Neuron (in vitro differentiated cells): ENCODE data around the gene TVP23B.
"Not testable (repeated sequence)": the region's sequence is repeated elsewhere in the genome, so short reads cannot be mapped to it uniquely, and the experiment has no call there.

Experiments
- H2AFZ ChIP-seq: one replicate; pipeline ENCODE4 v1.6.1; 2013; ENCODE audit warnings: low read depth, mild to moderate bottlenecking, inconsistent platforms, low read length, moderate library complexity
- H3K27me3 ChIP-seq: one replicate; pipeline ENCODE4 v1.6.1; 2013; ENCODE audit warnings: low read length; ENCODE audit not compliant: insufficient read depth
- H3K36me3 ChIP-seq: one replicate; pipeline ENCODE4 v1.6.1; 2013; ENCODE audit warnings: low read length; ENCODE audit not compliant: insufficient read depth
- H3K4me1 ChIP-seq: one replicate; pipeline ENCODE4 v1.6.1; 2013; ENCODE audit warnings: low read length; ENCODE audit not compliant: insufficient read depth
- H3K4me3 ChIP-seq: 2 replicates; pipeline ENCODE4 v1.5.1; 2013; ENCODE audit warnings: mild to moderate bottlenecking, low read length, moderate library complexity
- H3K9me3 ChIP-seq: one replicate; pipeline ENCODE4 v1.6.1; 2013; ENCODE audit warnings: low read length

The TVP23B gene

GRCh38 chr17:18758344-18758743 lies 22.6 kb upstream of the TVP23B start:
- H3K4me1 ChIP-seq, H3K4me3 ChIP-seq, H3K9me3 ChIP-seq, H3K36me3 ChIP-seq, H2AFZ ChIP-seq, H3K27me3 ChIP-seq: not testable (repeated sequence)

GRCh38 chr17:18760221-18760620 lies 20.8 kb upstream of the TVP23B start:
- not testable (repeated sequence) for H3K4me1 ChIP-seq, H3K9me3 ChIP-seq, H2AFZ ChIP-seq, H3K4me3 ChIP-seq, H3K36me3 ChIP-seq, H3K27me3 ChIP-seq

DNA sequence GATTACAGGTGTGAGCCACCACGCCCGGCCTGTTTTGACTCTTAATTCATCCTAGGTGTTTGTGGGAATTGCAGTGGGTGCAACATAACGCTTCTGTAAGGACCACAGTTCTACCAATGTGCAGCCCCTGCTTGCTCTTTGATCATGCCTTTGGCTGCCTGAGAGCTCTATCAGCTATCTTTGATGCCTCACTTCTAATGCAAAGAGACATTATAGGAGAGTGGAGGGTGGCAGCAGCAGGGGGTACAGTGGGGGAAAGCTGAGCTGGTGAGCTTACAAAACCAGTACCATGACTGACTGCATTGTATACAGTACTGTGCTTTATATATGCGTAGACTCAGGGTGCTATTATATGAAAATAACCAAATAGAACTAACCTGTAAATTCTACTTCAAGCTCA lies 10.4 kb upstream of the TVP23B start:
- not testable (repeated sequence) for H2AFZ ChIP-seq, H3K9me3 ChIP-seq, H3K36me3 ChIP-seq, H3K4me3 ChIP-seq, H3K27me3 ChIP-seq, H3K4me1 ChIP-seq

GRCh38 chr17:18771066-18771465 lies 9.9 kb upstream of the TVP23B start:
- H3K4me3 ChIP-seq, H3K9me3 ChIP-seq, H3K27me3 ChIP-seq, H2AFZ ChIP-seq, H3K4me1 ChIP-seq, H3K36me3 ChIP-seq: not testable (repeated sequence)

DNA sequence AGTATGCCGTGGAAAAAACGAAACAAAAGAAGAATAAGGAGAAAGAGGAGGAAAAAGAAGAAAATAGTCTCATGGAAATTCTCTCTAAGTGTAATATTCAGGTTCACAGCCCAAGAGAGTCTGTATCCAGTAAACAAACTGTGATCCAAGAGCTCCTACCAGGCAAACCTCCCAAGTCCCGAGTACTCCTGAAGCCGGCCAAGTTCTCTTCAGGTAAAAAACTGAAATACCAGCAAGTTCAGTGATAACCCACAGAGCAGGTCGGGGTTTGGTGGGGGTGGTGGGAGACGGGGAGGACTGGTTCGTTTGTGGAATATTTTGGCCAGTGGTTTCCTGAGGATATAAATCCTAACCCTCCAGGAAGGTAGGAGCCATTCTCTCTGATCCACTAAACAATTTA lies 8.5 kb upstream of the TVP23B start:
- H3K4me3 ChIP-seq: no peak overlapping the region
- no peaks in the 10 kb centered on the region for H3K9me3 ChIP-seq
- H3K36me3 ChIP-seq: no peaks in the 10 kb centered on the region
- H3K4me1 ChIP-seq: no peaks in the 10 kb centered on the region
- H3K27me3 ChIP-seq: no peaks in the 10 kb centered on the region
- no peak overlapping the region for H2AFZ ChIP-seq

GRCh38 chr17:18781805-18782204 lies 822 bp downstream of the TVP23B start:
- H3K9me3 ChIP-seq, H3K36me3 ChIP-seq, H3K27me3 ChIP-seq, H2AFZ ChIP-seq, H3K4me1 ChIP-seq: not testable (repeated sequence)
- peak overlapping the region; percentile 55 for H3K4me3 ChIP-seq

DNA sequence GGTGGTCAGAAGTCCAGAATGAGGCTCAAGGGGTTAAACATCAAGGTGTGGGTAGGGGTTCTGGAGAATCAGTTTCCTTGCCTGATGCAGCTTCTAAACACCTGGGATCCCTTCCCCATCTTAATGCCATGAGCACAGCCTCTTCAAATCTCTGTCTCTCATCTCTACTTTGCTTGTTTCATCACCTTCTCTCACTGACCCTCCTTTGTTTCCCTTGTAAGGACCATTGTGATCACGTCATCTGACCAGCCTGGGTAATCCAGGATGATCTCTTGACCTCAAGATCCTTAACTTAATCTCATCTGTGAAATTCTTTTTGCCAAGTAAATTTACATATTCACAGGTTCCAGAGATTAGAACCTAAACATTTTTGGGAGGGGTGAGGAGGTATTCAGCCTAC lies 5.0 kb downstream of the TVP23B start:
- not testable (repeated sequence) for H3K4me3 ChIP-seq, H3K27me3 ChIP-seq

DNA sequence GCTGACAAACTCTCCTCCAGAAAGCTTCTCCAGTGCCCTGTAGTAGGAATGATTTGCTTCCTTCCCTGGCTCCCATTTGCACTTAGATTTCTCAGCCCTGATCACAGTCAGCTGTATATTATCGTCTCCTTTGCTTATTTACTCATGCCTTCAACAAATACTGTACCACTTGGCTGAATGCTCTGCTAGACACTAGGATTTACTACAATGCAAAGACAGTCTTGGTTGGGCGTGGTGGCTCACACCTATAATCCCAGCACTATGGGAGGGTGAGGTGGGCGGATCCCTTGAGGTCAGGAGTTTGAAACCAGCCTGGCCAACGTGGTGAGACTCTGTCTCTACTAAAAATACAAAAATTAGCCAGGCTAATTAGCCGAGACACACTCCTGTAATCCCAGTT lies 5.9 kb downstream of the TVP23B start:
- H3K4me1 ChIP-seq, H3K4me3 ChIP-seq, H2AFZ ChIP-seq, H3K27me3 ChIP-seq, H3K9me3 ChIP-seq, H3K36me3 ChIP-seq: not testable (repeated sequence)

More for the DNA sequence above, 5.0 kb downstream of the TVP23B start:
- H3K36me3 ChIP-seq, H3K4me1 ChIP-seq, H3K9me3 ChIP-seq, H2AFZ ChIP-seq: not testable (repeated sequence)

GRCh38 chr17:18791402-18791801 lies 10.4 kb downstream of the TVP23B start:
- H2AFZ ChIP-seq, H3K36me3 ChIP-seq, H3K4me3 ChIP-seq, H3K4me1 ChIP-seq, H3K9me3 ChIP-seq, H3K27me3 ChIP-seq: not testable (repeated sequence)

GRCh38 chr17:18794841-18795240 lies 13.9 kb downstream of the TVP23B start:
- not testable (repeated sequence) for H3K4me1 ChIP-seq, H3K9me3 ChIP-seq, H3K4me3 ChIP-seq, H3K27me3 ChIP-seq, H2AFZ ChIP-seq
- peaks cover 16% of the 10 kb centered on the region for H3K36me3 ChIP-seq

DNA sequence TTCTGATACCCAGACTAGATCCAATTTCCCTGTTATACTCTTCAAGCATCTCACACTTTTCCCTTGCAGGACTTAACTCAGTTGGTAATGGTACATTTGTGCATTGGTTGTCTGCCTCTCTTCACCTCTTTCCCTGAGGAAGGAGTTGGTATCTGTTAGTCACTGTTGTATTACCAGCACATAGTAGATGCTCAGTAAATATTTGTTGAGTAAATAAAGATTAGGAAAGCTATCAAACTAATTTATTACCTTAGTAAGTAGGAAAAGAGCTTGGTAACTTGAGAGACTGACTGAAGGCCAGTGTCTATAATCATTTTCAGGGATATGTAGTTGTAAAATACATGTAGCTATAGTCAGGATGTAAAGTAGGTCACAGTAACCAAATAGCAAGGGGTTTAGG lies 15.9 kb downstream of the TVP23B start:
- H3K27me3 ChIP-seq, H2AFZ ChIP-seq, H3K9me3 ChIP-seq, H3K4me1 ChIP-seq, H3K4me3 ChIP-seq: not testable (repeated sequence)
- H3K36me3 ChIP-seq: peaks cover 21% of the 10 kb centered on the region

DNA sequence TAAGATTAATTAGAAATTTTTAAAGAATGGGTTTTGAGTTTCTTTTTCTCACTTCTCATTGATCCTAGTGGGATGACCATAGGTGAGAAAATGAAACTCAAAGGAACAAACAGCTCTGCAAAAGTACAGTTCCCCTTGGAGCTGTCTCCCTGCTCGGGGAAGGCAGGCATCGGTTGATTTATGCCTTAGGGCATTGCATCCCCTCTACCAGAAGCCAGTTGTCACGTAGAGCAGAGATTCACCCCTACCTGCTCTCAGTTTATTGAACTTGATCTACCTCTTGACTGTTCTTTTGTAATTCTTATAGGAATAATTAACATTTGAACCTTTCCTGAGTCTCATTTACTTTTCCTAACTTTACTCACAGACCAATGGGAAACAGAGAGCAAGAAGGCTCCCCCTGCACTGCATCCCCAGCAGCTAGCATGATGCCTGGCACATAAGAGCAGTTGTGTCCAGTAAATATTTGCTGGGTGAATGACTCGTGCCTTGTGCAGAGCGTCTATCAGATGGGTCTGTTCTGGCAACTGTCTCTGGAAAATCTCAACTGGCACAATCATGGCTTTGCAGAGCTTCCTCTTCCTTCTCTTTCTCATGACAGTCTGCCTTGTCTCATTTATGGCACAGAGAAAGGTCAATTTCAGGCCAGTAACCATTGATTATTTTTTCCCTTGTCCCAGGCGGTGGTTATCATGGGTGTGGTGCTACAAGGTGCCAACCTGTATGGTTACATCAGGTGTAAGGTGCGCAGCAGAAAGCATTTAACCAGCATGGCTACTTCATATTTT lies 22.7 kb downstream of the TVP23B start:
- not testable (repeated sequence) for H3K27me3 ChIP-seq, H2AFZ ChIP-seq, H3K4me3 ChIP-seq, H3K9me3 ChIP-seq, H3K4me1 ChIP-seq
- H3K36me3 ChIP-seq: peaks cover 14% of the 10 kb centered on the region

DNA sequence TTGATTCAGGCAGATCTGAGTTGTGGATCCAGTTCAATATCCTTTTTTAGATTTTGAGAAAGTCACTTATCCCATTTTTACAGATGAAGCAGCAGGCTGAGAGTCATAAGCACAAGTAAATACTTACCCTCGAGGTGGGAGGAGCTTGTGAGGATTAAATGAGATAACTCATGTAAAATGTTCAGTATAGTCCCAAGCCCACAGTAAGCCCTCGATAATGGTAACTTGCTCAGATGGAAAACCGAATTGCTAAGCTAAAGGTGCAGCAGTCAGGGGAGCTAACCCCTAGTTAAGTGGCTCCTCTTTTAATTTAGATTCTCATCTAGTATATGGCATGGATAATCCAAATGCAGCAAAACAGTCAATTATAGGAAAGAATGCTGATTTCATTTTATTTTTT lies 34.9 kb downstream of the TVP23B start:
- not testable (repeated sequence) for H2AFZ ChIP-seq, H3K27me3 ChIP-seq, H3K36me3 ChIP-seq, H3K4me3 ChIP-seq, H3K9me3 ChIP-seq, H3K4me1 ChIP-seq

DNA sequence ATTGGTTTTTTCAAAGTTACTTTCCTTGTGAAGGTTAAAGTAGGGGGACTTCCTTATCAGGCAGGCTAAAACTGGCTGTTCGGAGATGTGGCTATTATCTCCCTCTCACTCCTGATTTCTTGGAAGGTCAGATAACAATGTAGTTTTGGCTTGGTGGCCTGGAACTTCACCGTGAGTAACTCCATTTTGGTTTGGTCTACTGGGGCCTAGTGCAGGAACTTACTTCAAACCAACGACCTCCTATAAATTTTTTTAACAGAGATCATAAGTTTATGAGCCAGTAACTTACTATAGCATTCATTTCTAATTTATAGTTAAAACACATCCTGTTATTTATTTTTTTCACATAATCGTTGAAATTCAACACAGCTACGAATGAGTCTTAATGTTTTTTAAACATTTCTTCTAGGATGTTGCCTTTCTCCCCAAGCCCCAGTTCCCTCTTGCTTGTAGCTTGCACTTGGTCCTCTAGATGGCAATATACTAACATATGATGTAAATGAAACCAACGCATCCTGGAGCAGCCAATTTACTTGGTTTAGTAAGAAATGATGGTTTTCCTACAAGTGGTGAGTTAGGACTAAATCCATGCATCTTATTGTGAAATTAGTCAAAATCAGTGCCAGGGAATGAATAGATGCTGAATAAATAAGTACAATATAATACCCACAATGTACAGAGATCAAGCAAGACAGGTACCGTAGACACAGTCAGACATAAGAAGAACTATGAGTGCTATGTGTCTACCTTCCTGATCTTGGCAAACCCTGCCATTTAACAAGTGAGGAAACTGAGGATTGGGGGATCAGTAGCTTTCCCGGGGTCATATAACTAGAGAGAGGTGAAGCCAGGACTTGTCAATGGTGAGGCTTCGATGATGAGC lies 35.7 kb downstream of the TVP23B start:
- not testable (repeated sequence) for H2AFZ ChIP-seq, H3K27me3 ChIP-seq, H3K36me3 ChIP-seq, H3K4me1 ChIP-seq, H3K9me3 ChIP-seq, H3K4me3 ChIP-seq
